ENCODE results near the gene FXYD1.

DNA sequence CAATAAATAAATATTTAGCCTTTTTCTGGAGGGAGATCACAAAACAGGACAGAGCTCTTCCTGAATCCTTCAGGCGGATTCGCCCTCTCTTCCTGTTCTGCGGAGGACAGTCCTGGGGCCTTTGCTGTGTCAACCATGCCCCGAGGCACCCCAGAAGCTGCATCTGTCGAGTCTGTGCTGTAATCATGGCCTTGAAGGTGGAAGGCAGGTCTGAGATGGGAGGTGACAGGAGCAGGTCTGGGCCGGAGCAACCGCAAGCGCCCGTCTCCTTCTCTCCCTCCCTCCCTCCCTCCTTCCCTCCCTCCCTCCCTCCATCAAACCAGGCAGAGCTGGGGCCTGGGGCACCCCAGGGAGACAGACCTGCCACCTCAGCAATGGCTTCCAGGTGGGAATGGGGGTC is 27.6 kb upstream of the FXYD1 start:
- no peak for TF ChIP-seq EZH2phosphoT487 (IDR thresholded peaks at IDR 0.05; ENCODE audit: insufficient read depth, low read depth)
- TF ChIP-seq EZH2 (IDR thresholded peaks at IDR 0.05; ENCODE audit: insufficient read depth, poor library complexity, severe bottlenecking), result no peak

Data from GM23248 (cell line).